SK-N-SH (cell line): ENCODE results near the gene CLEC3A. TPM values are rescaled to one million over a fixed set of nuclear protein-coding genes. Genes with fewer than 3 reads are reported as not detected.

Experiments used
- CTCF ChIA-PET: fragments of 300-600, 350-600 bp; formaldehyde crosslinking; extraction: SDS; loops from one replicate; lab custom pipeline; 2021; lab: Yijun Ruan, JAX
- POLR2A ChIA-PET: fragments of 350-600 bp; sonication (Branson Sonifier 250); formaldehyde crosslinking; extraction: SDS; loops from one replicate; lab custom pipeline; 2020; ENCODE audit warnings: antibody characterized with exemption, inconsistent platforms; lab: Yijun Ruan, JAX
- DNase-seq: peaks from one replicate; pipeline ENCODE4 v3.0.0; 2012
- H2AFZ ChIP-seq: fragments of 200-600 bp; sonication (generic); 2 replicates; pipeline ENCODE4 v1.8.1; 2016; ENCODE audit warnings: antibody characterized with exemption, mild to moderate bottlenecking, low read depth
- H3F3A ChIP-seq: fragments of 200-600 bp; sonication (generic); replicated peaks from 2 replicates; pipeline ENCODE3; 2016; ENCODE audit warnings: antibody characterized with exemption, mild to moderate bottlenecking; ENCODE audit not compliant: insufficient read depth
- H3K27ac ChIP-seq, 2 experiments: fragments of 200-500 bp in 1 of 2; fragments of 200-600 bp in 1 of 2; sonication (Bioruptor generic) in 1 of 2; sonication (generic), shearing (Covaris generic) in 1 of 2; 2 replicates each; pipeline versions ENCODE4 v1.5.1 to v1.6.1; 2014 to 2016; ENCODE audit warnings: low read depth in 2 of 2, inconsistent platforms in 1 of 2, low read length in 1 of 2, mild to moderate bottlenecking in 1 of 2, mixed read lengths in 1 of 2
- H3K27me3 ChIP-seq: fragments of 200-600 bp; sonication (generic), shearing (Covaris generic); 2 replicates; pipeline ENCODE4 v1.6.1; 2016; ENCODE audit warnings: mixed run types; ENCODE audit not compliant: insufficient read depth
- H3K36me3 ChIP-seq, 2 experiments: fragments of 200-500 bp in 1 of 2; fragments of 200-600 bp in 1 of 2; sonication (Bioruptor generic) in 1 of 2; sonication (generic) in 1 of 2; replicated peaks in 1 of 2; 2 replicates each; pipeline versions ENCODE3 to v1.5.1; 2014 to 2016; ENCODE audit warnings: low read length in 1 of 2, mild to moderate bottlenecking in 1 of 2; ENCODE audit not compliant: insufficient read depth in 2 of 2, control insufficient read depth in 1 of 2
- H3K4me1 ChIP-seq, 2 experiments: fragments of 200-500 bp in 1 of 2; fragments of 200-600 bp in 1 of 2; sonication (Bioruptor generic) in 1 of 2; sonication (generic), shearing (Covaris generic) in 1 of 2; 2 replicates each; pipeline versions ENCODE4 v1.5.1 to v1.6.1; 2014 to 2016; ENCODE audit warnings: low read depth in 1 of 2, low read length in 1 of 2, mixed run types in 1 of 2; ENCODE audit not compliant: insufficient read depth in 2 of 2, control insufficient read depth in 1 of 2
- H3K4me2 ChIP-seq: fragments of 200-600 bp; sonication (generic), shearing (Covaris generic); 2 replicates; pipeline ENCODE4 v1.6.1; 2017; ENCODE audit warnings: mixed run types
- H3K4me3 ChIP-seq, 2 experiments: fragments of 200-500 bp in 1 of 2; fragments of 200-600 bp in 1 of 2; sonication (Bioruptor generic) in 1 of 2; sonication (generic), shearing (Covaris generic) in 1 of 2; 2 replicates each; pipeline versions ENCODE4 v1.5.1 to v1.8.1; 2014 to 2016; ENCODE audit warnings: low read depth in 2 of 2, inconsistent platforms in 1 of 2, low read length in 1 of 2, mild to moderate bottlenecking in 1 of 2, mixed read lengths in 1 of 2, moderate library complexity in 1 of 2
- H3K79me2 ChIP-seq: fragments of 200-600 bp; sonication (generic); 2 replicates; pipeline ENCODE4 v1.8.1; 2017; ENCODE audit warnings: mild to moderate bottlenecking; ENCODE audit not compliant: insufficient read depth
- H3K9ac ChIP-seq: fragments of 200-600 bp; sonication (generic); 2 replicates; pipeline ENCODE4 v1.6.1; 2017; ENCODE audit warnings: mixed run types
- H3K9me2 ChIP-seq: fragments of 200-600 bp; sonication (generic); 2 replicates; pipeline ENCODE4 v1.6.1; 2017; ENCODE audit warnings: mixed run types
- H3K9me3 ChIP-seq: fragments of 200-600 bp; sonication (generic); 2 replicates; pipeline ENCODE4 v1.6.1; 2017; ENCODE audit warnings: mixed run types, mild to moderate bottlenecking, moderate library complexity
- H4K20me1 ChIP-seq: fragments of 200-600 bp; sonication (generic); 2 replicates; pipeline ENCODE4 v1.6.1; 2017; ENCODE audit warnings: mild to moderate bottlenecking, mixed run types; ENCODE audit not compliant: insufficient read depth
- CHD2 ChIP-seq: fragments of 150-350 bp; IDR thresholded peaks from 2 replicates; pipeline ENCODE4 v1.6.1; 2018; ENCODE audit warnings: low read length; ENCODE audit not compliant: partially characterized antibody
- ELF1 ChIP-seq: IDR thresholded peaks from 2 replicates; pipeline ENCODE4 v1.4.0; 2012
- FOXJ3 ChIP-seq: sonication (generic); formaldehyde crosslinking; IDR thresholded peaks from 2 replicates; pipeline ENCODE4 v1.5.1; 2020; ENCODE audit warnings: mild to moderate bottlenecking, missing genetic modification reagents
- GABPA ChIP-seq: IDR thresholded peaks from 2 replicates; pipeline ENCODE4 v1.4.0; 2012; ENCODE audit warnings: low read depth, mild to moderate bottlenecking
- JUND ChIP-seq: IDR thresholded peaks from 2 replicates; pipeline ENCODE4 v1.4.0; 2012
- POLR2AphosphoS5 ChIP-seq: IDR thresholded peaks from 2 replicates; pipeline ENCODE4 v1.6.1; 2012; ENCODE audit warnings: low read depth, low read length
- RCOR1 ChIP-seq: fragments of 150-350 bp; IDR thresholded peaks from 2 replicates; pipeline ENCODE4 v1.6.1; 2017; ENCODE audit warnings: antibody characterized with exemption, low read length
- TEAD4 ChIP-seq: IDR thresholded peaks from 2 replicates; pipeline ENCODE4 v1.4.0; 2012; ENCODE audit warnings: mild to moderate bottlenecking, borderline replicate concordance; ENCODE audit not compliant: insufficient read depth
- WGBS: methylation state at CpG from one replicate; pipeline ENCODE4 v1.1.6; 2017; ENCODE audit warnings: low lambda C conversion rate; 5-methylcytosine and 5-hydroxymethylcytosine counted together
- polyA plus RNA-seq, 3 experiments: library from polyadenylated mRNA; depleted of rRNA; stranded (reverse); fragments of >200 nt; gene quantifications; 2 replicates each; pipeline ENCODE4 v1.2.3, GENCODE V29; 2012
- TF ChIP-seq, protein P1 (sequence below): fragments of 200-600 bp; sonication (generic); IDR thresholded peaks from 2 replicates; pipeline ENCODE4 v1.6.1; 2017; ENCODE audit warnings: antibody characterized with exemption, mild to moderate bottlenecking, moderate library complexity
- TF ChIP-seq, protein P2 (sequence below): IDR thresholded peaks from 2 replicates; pipeline ENCODE4 v1.4.0; 2012; ENCODE audit warnings: low read depth, borderline replicate concordance
- TF ChIP-seq, protein P3 (sequence below): IDR thresholded peaks from 2 replicates; pipeline ENCODE4 v1.4.0; 2012; ENCODE audit warnings: low read depth, borderline replicate concordance
- TF ChIP-seq, protein P4 (sequence below): fragments of 150-350 bp; IDR thresholded peaks from 2 replicates; pipeline ENCODE4 v1.6.1; 2017; ENCODE audit warnings: antibody characterized with exemption, low read length, low read depth, borderline replicate concordance

CLEC3A gene
- polyA plus RNA-seq, 1 of the 3 experiments (the other 2 are of a cell fraction) = 0.03 TPM

DNA sequence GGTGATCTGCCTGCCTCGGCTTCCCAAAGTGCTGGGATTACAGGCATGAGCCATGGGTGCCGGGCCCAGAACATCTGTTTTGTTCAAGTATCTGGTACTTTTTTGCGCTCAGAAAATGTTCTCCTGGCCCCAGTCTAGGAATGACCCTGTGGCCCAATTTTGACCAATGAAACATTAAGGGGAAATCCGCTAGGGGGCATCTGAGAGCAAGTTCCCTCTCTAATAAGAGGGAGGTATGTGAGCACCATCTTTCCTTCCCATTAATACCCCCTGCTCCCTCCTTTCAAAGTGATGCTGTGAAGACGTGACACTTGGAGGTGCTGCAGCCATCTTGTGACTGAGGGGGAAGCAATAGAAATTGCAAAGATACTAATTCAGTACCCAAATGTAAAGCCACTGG is 16.5 kb upstream of the CLEC3A start:
- Histone ChIP-seq H3K27ac (no peak overlapping the region), H3K4me3 (no peak overlapping the region), H3F3A (no peaks in the 10 kb centered on the region), H4K20me1 (no peaks in the 10 kb centered on the region), H3K9me2 (no peaks in the 10 kb centered on the region), H3K36me3 (no peaks in the 10 kb centered on the region), H2AFZ (no peak overlapping the region), H3K9me3 (no peaks in the 10 kb centered on the region), H3K4me2 (no peak overlapping the region), H3K9ac (no peak overlapping the region), H3K27me3 (no peaks in the 10 kb centered on the region), H3K4me1 (no peaks in the 10 kb centered on the region; a peak in 1 of 4 replicates), H3K79me2 (no peaks in the 10 kb centered on the region)
- CTCF ChIA-PET = no interaction called here
- POLR2A ChIA-PET = no interaction called here
- TF ChIP-seq, protein P1, sequence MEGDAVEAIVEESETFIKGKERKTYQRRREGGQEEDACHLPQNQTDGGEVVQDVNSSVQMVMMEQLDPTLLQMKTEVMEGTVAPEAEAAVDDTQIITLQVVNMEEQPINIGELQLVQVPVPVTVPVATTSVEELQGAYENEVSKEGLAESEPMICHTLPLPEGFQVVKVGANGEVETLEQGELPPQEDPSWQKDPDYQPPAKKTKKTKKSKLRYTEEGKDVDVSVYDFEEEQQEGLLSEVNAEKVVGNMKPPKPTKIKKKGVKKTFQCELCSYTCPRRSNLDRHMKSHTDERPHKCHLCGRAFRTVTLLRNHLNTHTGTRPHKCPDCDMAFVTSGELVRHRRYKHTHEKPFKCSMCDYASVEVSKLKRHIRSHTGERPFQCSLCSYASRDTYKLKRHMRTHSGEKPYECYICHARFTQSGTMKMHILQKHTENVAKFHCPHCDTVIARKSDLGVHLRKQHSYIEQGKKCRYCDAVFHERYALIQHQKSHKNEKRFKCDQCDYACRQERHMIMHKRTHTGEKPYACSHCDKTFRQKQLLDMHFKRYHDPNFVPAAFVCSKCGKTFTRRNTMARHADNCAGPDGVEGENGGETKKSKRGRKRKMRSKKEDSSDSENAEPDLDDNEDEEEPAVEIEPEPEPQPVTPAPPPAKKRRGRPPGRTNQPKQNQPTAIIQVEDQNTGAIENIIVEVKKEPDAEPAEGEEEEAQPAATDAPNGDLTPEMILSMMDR = peak; percentile 45
- no peak for TF ChIP-seq FOXJ3 (CRISPR knock-in tag)
- 53% methylated on average over 4 of the region's 5 CpGs for WGBS
- DNase-seq = no peak

DNA sequence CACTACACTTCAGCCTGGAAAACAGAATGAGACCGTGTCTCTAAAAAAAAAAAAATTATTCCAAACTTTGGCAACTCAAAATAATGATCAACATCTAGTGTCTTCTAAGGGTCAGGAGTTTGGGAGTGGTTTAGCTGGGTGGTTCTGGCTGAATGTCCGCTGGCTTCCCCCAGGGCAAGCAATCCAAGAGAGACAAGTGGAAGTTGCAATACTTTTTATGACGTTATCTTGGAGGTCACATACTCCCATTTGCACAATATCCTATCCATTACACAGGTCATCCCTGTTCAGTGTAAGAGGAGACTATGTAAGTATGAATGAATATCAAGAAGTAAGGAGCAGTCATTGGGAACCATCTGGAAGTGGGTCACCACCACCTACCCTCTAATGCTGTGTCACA is 15.2 kb upstream of the CLEC3A start:
- CTCF ChIA-PET = no interaction called here
- 52% methylated on average over 3 of the region's 3 CpGs for WGBS

DNA sequence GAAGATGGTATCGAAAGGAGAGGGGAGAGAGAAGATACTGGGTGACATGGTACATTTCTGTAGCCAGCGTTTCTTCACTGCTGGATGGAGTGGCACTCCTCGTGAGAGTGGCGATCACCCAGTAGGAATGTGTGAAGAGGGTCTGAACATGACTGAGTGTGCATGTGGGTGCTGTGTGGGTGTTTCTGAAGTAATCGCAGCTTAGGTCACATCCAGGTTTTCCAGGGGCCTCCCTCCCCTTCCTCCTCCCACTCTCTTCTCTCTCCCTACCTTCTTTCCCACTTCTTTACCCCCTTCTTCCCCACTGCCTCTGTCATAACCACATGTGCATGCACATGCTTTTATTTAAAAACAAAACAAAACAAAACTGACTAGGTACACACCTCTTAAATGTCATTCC is 1.8 kb downstream of the CLEC3A start:
- POLR2A ChIA-PET = no interaction called here
- Histone ChIP-seq H3K9me2 (no peaks in the 10 kb centered on the region), H3K4me1 (no peaks in the 10 kb centered on the region; a peak in 1 of 4 replicates), H3K4me3 (no peak overlapping the region), H2AFZ (no peak overlapping the region), H3K27me3 (no peaks in the 10 kb centered on the region), H3K79me2 (no peaks in the 10 kb centered on the region), H4K20me1 (no peaks in the 10 kb centered on the region), H3K27ac (no peak overlapping the region), H3K9me3 (no peaks in the 10 kb centered on the region), H3K36me3 (no peaks in the 10 kb centered on the region), H3K9ac (no peak overlapping the region), H3K4me2 (no peak overlapping the region), H3F3A (no peaks in the 10 kb centered on the region)
- TF ChIP-seq ELF1 = no peak
- TF ChIP-seq JUND = no peak
- no peak for TF ChIP-seq POLR2AphosphoS5
- TF ChIP-seq, protein P2, sequence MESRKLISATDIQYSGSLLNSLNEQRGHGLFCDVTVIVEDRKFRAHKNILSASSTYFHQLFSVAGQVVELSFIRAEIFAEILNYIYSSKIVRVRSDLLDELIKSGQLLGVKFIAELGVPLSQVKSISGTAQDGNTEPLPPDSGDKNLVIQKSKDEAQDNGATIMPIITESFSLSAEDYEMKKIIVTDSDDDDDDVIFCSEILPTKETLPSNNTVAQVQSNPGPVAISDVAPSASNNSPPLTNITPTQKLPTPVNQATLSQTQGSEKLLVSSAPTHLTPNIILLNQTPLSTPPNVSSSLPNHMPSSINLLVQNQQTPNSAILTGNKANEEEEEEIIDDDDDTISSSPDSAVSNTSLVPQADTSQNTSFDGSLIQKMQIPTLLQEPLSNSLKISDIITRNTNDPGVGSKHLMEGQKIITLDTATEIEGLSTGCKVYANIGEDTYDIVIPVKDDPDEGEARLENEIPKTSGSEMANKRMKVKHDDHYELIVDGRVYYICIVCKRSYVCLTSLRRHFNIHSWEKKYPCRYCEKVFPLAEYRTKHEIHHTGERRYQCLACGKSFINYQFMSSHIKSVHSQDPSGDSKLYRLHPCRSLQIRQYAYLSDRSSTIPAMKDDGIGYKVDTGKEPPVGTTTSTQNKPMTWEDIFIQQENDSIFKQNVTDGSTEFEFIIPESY = no peak
- TF ChIP-seq CHD2 = no peak
- TF ChIP-seq, protein P3, sequence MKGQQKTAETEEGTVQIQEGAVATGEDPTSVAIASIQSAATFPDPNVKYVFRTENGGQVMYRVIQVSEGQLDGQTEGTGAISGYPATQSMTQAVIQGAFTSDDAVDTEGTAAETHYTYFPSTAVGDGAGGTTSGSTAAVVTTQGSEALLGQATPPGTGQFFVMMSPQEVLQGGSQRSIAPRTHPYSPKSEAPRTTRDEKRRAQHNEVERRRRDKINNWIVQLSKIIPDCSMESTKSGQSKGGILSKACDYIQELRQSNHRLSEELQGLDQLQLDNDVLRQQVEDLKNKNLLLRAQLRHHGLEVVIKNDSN = no peak
- TF ChIP-seq GABPA = no peak
- no peak for TF ChIP-seq RCOR1
- TF ChIP-seq TEAD4 = no peak
- TF ChIP-seq, protein P4, sequence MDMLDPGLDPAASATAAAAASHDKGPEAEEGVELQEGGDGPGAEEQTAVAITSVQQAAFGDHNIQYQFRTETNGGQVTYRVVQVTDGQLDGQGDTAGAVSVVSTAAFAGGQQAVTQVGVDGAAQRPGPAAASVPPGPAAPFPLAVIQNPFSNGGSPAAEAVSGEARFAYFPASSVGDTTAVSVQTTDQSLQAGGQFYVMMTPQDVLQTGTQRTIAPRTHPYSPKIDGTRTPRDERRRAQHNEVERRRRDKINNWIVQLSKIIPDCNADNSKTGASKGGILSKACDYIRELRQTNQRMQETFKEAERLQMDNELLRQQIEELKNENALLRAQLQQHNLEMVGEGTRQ = no peak
- no peak for TF ChIP-seq FOXJ3 (CRISPR knock-in tag)
- WGBS = 56% methylated on average over 5 of the region's 5 CpGs
- CTCF ChIA-PET = interaction anchor here (0.6 kb wide), 1 partner anchor 21 kb away, joined by 3 read pairs; no protein-coding TSS in a partner anchor
- DNase-seq = no peak

More for the DNA sequence above, 15.2 kb upstream of the CLEC3A start:
- H3K9ac ChIP-seq = no peak overlapping the region
- no peak overlapping the region for H3K4me2 ChIP-seq
- no peaks in the 10 kb centered on the region for H3K79me2 ChIP-seq
- no peak overlapping the region for H3K27ac ChIP-seq
- POLR2A ChIA-PET = no interaction called here
- H4K20me1 ChIP-seq = no peaks in the 10 kb centered on the region
- H3K9me3 ChIP-seq = no peaks in the 10 kb centered on the region
- H3K9me2 ChIP-seq = no peaks in the 10 kb centered on the region
- no peak overlapping the region for H2AFZ ChIP-seq
- no peak for TF ChIP-seq POLR2AphosphoS5
- H3F3A ChIP-seq = no peaks in the 10 kb centered on the region
- no peaks in the 10 kb centered on the region for H3K36me3 ChIP-seq
- H3K4me1 ChIP-seq = no peaks in the 10 kb centered on the region; a peak in 1 of 4 replicates
- DNase-seq = no peak
- H3K27me3 ChIP-seq = no peaks in the 10 kb centered on the region
- no peak overlapping the region for H3K4me3 ChIP-seq
